A549 (cell line): ENCODE measurements around the gene MKNK1. TPM values are rescaled to one million over a fixed set of nuclear protein-coding genes. Genes with fewer than 3 reads are reported as not detected.

Experiments
- ATAC-seq, 2 experiments: fragments of 200-7000 bp in 1 of 2; fragments of >200 bp in 1 of 2; cut with Nextera tagmentation in 1 of 2; cut with Tn5 transposase in 1 of 2; 3 replicates each; pipeline versions ENCODE4 v1.8.0 to v1.9.1; 2018 to 2020; ENCODE audit warnings: mild to moderate bottlenecking in 1 of 2, moderate library complexity in 1 of 2
- CTCF ChIA-PET: fragments of 300-600 bp; sonication (Branson Sonifier 250); formaldehyde crosslinking; extraction: SDS; loops from one replicate; lab custom pipeline; 2021; ENCODE audit warnings: antibody characterized with exemption, inconsistent platforms; lab: Yijun Ruan, JAX
- POLR2A ChIA-PET: fragments of 350-600 bp; formaldehyde crosslinking; extraction: SDS; loops from one replicate; lab custom pipeline; 2021; ENCODE audit warnings: antibody characterized with exemption, inconsistent platforms; lab: Yijun Ruan, JAX
- DNase-seq, 2 experiments: peaks; one replicate each; pipeline versions ENCODE4 v3.0.0 to v3.0.0-alpha.2; 2011 to 2016; ENCODE audit warnings: low read depth in 1 of 2, low spot score in 1 of 2
- FAIRE-seq: peaks from 2 replicates; lab custom pipeline; 2011; peaks lifted over from hg19 to GRCh38; lab: Jason Lieb, UNC
- H3K27ac ChIP-seq, 2 experiments: fragments of >200 bp; sonication (Bioruptor Twin); formaldehyde crosslinking; 3 replicates each; pipeline ENCODE4 v1.5.1; 2016 to 2017
- H3K4me1 ChIP-seq: fragments of >200 bp; sonication (Bioruptor Twin); formaldehyde crosslinking; 3 replicates; pipeline ENCODE4 v1.6.1; 2016
- H3K4me2 ChIP-seq: fragments of >200 bp; sonication (Bioruptor Twin); formaldehyde crosslinking; 3 replicates; pipeline ENCODE4 v1.6.1; 2016
- H3K4me3 ChIP-seq: fragments of >200 bp; sonication (Bioruptor Twin); formaldehyde crosslinking; 3 replicates; pipeline ENCODE4 v1.5.1; 2016
- H3K9me3 ChIP-seq: fragments of >200 bp; sonication (Bioruptor Twin); formaldehyde crosslinking; 3 replicates; pipeline ENCODE4 v1.6.1; 2016
- BCL3 ChIP-seq: fragments of >200 bp; sonication (Bioruptor Twin); formaldehyde crosslinking; IDR thresholded peaks from 3 replicates; pipeline ENCODE4 v1.6.1; 2016
- BHLHE40 ChIP-seq: IDR thresholded peaks from 2 replicates; pipeline ENCODE4 v1.6.1; 2012; ENCODE audit warnings: low read depth, low read length, inconsistent platforms
- CBX2 ChIP-seq: fragments of 200-600 bp; sonication (generic); IDR thresholded peaks from 2 replicates; pipeline ENCODE4 v1.6.1; 2016; ENCODE audit warnings: low read depth, mild to moderate bottlenecking, borderline replicate concordance
- E2F6 ChIP-seq: IDR thresholded peaks from 2 replicates; pipeline ENCODE4 v1.6.1; 2012; ENCODE audit warnings: low read depth, borderline replicate concordance
- ELK1 ChIP-seq: fragments of 150-350 bp; IDR thresholded peaks from 2 replicates; pipeline ENCODE4 v1.6.1; 2014; ENCODE audit warnings: low read depth, mild to moderate bottlenecking, low read length
- ESRRA ChIP-seq: fragments of 150-350 bp; IDR thresholded peaks from 2 replicates; pipeline ENCODE4 v1.6.1; 2014; ENCODE audit warnings: mild to moderate bottlenecking, low read length, borderline replicate concordance
- HOXB5 ChIP-seq: fragments of 250-450 bp; sonication (Bioruptor Pico); IDR thresholded peaks from 2 replicates; pipeline ENCODE4 v1.5.0; 2020; ENCODE audit warnings: mild to moderate bottlenecking, moderate library complexity
- NFE2L2 ChIP-seq: fragments of 150-350 bp; conservative IDR thresholded peaks from 2 replicates; pipeline ENCODE4 v1.6.1; 2014; ENCODE audit warnings: low read length
- PHF8 ChIP-seq: fragments of 200-600 bp; sonication (generic); IDR thresholded peaks from 2 replicates; pipeline ENCODE4 v1.6.1; 2016; ENCODE audit warnings: low read depth, mild to moderate bottlenecking, antibody characterized with exemption, moderate library complexity, borderline replicate concordance
- POLR2A ChIP-seq: IDR thresholded peaks from 2 replicates; pipeline ENCODE4 v1.6.1; 2012; ENCODE audit warnings: mild to moderate bottlenecking, low read length
- RARB ChIP-seq: fragments of 250-450 bp; sonication (Bioruptor Pico); IDR thresholded peaks from 2 replicates; pipeline ENCODE4 v1.8.0; 2021; ENCODE audit warnings: mild to moderate bottlenecking, moderate library complexity
- RCOR1 ChIP-seq: fragments of 150-350 bp; IDR thresholded peaks from 2 replicates; pipeline ENCODE4 v1.6.1; 2014; ENCODE audit warnings: antibody characterized with exemption, low read length, low read depth
- REST ChIP-seq: fragments of 200-600 bp; sonication (generic); IDR thresholded peaks from 2 replicates; pipeline ENCODE4 v1.6.1; 2016; ENCODE audit warnings: antibody characterized with exemption, mild to moderate bottlenecking, moderate library complexity
- RFX5 ChIP-seq: fragments of 450-650 bp; IDR thresholded peaks from 2 replicates; pipeline ENCODE4 v1.7.1; 2014; ENCODE audit warnings: antibody characterized with exemption, mild to moderate bottlenecking, moderate library complexity
- RNF2 ChIP-seq: fragments of 200-600 bp; sonication (generic); IDR thresholded peaks from 2 replicates; pipeline ENCODE4 v1.6.1; 2016; ENCODE audit warnings: low read depth, mild to moderate bottlenecking, antibody characterized with exemption, moderate library complexity, borderline replicate concordance
- SREBF2 ChIP-seq: fragments of 450-650 bp; IDR thresholded peaks from 2 replicates; pipeline ENCODE4 v1.6.1; 2014; ENCODE audit warnings: mild to moderate bottlenecking, moderate library complexity
- TFCP2L1 ChIP-seq: fragments of 250-450 bp; sonication (Bioruptor Pico); IDR thresholded peaks from 2 replicates; pipeline ENCODE4 v1.5.0; 2021; ENCODE audit warnings: mild to moderate bottlenecking
- USF2 ChIP-seq: fragments of 450-650 bp; IDR thresholded peaks from 2 replicates; pipeline ENCODE4 v1.6.1; 2014; ENCODE audit warnings: antibody characterized with exemption
- ZC3H11A ChIP-seq: fragments of 450-650 bp; IDR thresholded peaks from 2 replicates; pipeline ENCODE4 v1.6.1; 2014; ENCODE audit warnings: antibody characterized with exemption, mild to moderate bottlenecking
- ZNF302 ChIP-seq: fragments of 250-450 bp; sonication (Bioruptor Pico); IDR thresholded peaks from 2 replicates; pipeline ENCODE4 v1.9.0; 2021; ENCODE audit warnings: inconsistent platforms, mild to moderate bottlenecking, moderate library complexity
- ZSCAN20 ChIP-seq: fragments of 250-450 bp; sonication (Bioruptor Pico); IDR thresholded peaks from 2 replicates; pipeline ENCODE4 v1.8.0; 2022; ENCODE audit warnings: mild to moderate bottlenecking, moderate library complexity
- whole genome bisulfite sequencing: methylation state at CpG from one replicate; pipeline ENCODE4 v1.1.6; 2017; ENCODE audit errors: missing lambda C conversion rate; 5-methylcytosine and 5-hydroxymethylcytosine counted together
- polyA plus RNA-seq, 4 experiments: library from polyadenylated mRNA; depleted of rRNA in 3 of 4; stranded (reverse); fragments of >200 nt; fragmentation: RNase III in 1 of 4; extraction: RNeasy Plus Mini Kit Qiagen cat#74134 plus additional on column Dnase treatment in 1 of 4; gene quantifications; 2 replicates in 3 of 4; 3 replicates in 1 of 4; pipeline ENCODE4 v1.2.3, GENCODE V29; 2011 to 2017

The MKNK1 gene
- polyA plus RNA-seq, 2 of the 4 experiments (the other 2 are of a cell fraction) = 20.8 to 28.4 TPM

- ChIA-PET POLR2A (no interaction called here), CTCF (interaction anchor here (1.0 to 1.1 kb wide), 2 partner anchors 16 to 154 kb away, joined by 3 to 4 read pairs; partner anchors contain the start of gene MOB3C)
- DNase-seq (no peak), ATAC-seq (no peak), FAIRE-seq (no peak)
- Histone ChIP-seq H3K4me2 (no peak overlapping the region), H3K27ac (no peak overlapping the region), H3K9me3 (no peaks in the 10 kb centered on the region), H3K4me3 (no peak overlapping the region), H3K4me1 (peaks cover 13% of the 10 kb centered on the region; the same call in 2 of the 3 replicates)
- no peak for TF ChIP-seq ELK1
- no peak for TF ChIP-seq TFCP2L1 (CRISPR knock-in tag)
- TF ChIP-seq POLR2A = no peak
- no peak for TF ChIP-seq E2F6
- no peak for TF ChIP-seq USF2
- no peak for TF ChIP-seq BHLHE40
- no peak for TF ChIP-seq RNF2
- TF ChIP-seq HOXB5 (CRISPR knock-in tag) = no peak
- no peak for TF ChIP-seq ESRRA
- no peak for TF ChIP-seq RARB (CRISPR knock-in tag)
- WGBS = 92% methylated on average over 3 of the region's 3 CpGs
These were observed 2.6 kb downstream of the MKNK1 start for GRCh38 chr1:46601257-46602007.

GRCh38 chr1:46599059-46599970, 4.8 kb downstream of the MKNK1 start:
- H3K4me2 ChIP-seq = no peak overlapping the region
- TF ChIP-seq ZSCAN20 (CRISPR knock-in tag) (no peak), RFX5 (no peak), TFCP2L1 (CRISPR knock-in tag) (no peak), ZC3H11A (no peak), RCOR1 (no peak), REST (no peak), BCL3 (no peak), ZNF302 (CRISPR knock-in tag) (no peak), NFE2L2 (no peak), CBX2 (no peak), SREBF2 (no peak), PHF8 (no peak)
- CTCF ChIA-PET = no interaction called here
- WGBS = 85% methylated on average over 9 of the region's 9 CpGs
- peaks cover 7% of the 10 kb centered on the region; the same call in 2 of the 3 replicates for H3K4me1 ChIP-seq
- ATAC-seq (no peak), DNase-seq (no peak), FAIRE-seq (no peak)
- POLR2A ChIA-PET = no interaction called here
- H3K9me3 ChIP-seq = no peaks in the 10 kb centered on the region
- no peak overlapping the region for H3K27ac ChIP-seq
- H3K4me3 ChIP-seq = no peak overlapping the region
